ENCODE results near the gene ACADVL. TPM values are rescaled to one million over a fixed set of nuclear protein-coding genes. Genes with fewer than 3 reads are reported as not detected.

The ACADVL gene
- total and polyA plus RNA-seq, 8 donors: 285 to 654 (median 381) TPM

- ATAC-seq (peak; percentile 90), DNase-seq (peak; percentile 99 to 100 (median 99))
- H3K27ac ChIP-seq: peak within 1 kb of the TSS; percentile 99 to 100
- peaks cover 0 to 34% of the 10 kb centered on the region in 2 donors for H3K36me3 ChIP-seq
- intact Hi-C loops (cut with DNase I): no loop called here
- H3K4me3 ChIP-seq: peak within 1 kb of the TSS; percentile 83 to 95
- no peak for TF ChIP-seq CTCF (IDR thresholded peaks at IDR 0.05)
- no peaks in the 10 kb centered on the region for H3K27me3 ChIP-seq
- H3K9me3 ChIP-seq: no peaks in the 10 kb centered on the region
- peaks cover 18 to 47% of the 10 kb centered on the region in 2 donors for H3K4me1 ChIP-seq
Measured at GRCh38 chr17:7251661-7252175, 32.0 kb downstream of the ACADVL start, which contains the start of gene CTDNEP1. CTDNEP1 (minus strand) TSS chr17:7251734; CDS start chr17:7251296, 438 bp downstream.

- no peaks in the 10 kb centered on the region for H3K9me3 ChIP-seq
- peaks cover 18 to 46% of the 10 kb centered on the region in 2 donors for H3K4me1 ChIP-seq
- H3K27ac ChIP-seq: peak within 1 kb of the TSS; percentile 99 to 100
- H3K4me3 ChIP-seq: peak within 1 kb of the TSS; percentile 83 to 95
- ATAC-seq (peak; percentile 81), DNase-seq (peak; percentile 94 to 98 (median 96))
- intact Hi-C loops (cut with DNase I): no loop called here
- no peaks in the 10 kb centered on the region for H3K27me3 ChIP-seq
- H3K36me3 ChIP-seq: peaks cover 0 to 35% of the 10 kb centered on the region in 2 donors
- no peak for TF ChIP-seq CTCF (IDR thresholded peaks at IDR 0.05)
Measured at GRCh38 chr17:7252176-7253043, 32.7 kb downstream of the ACADVL start, which contains the start of gene ELP5. ELP5 (plus strand) TSS chr17:7252215; CDS start chr17:7252551, 336 bp downstream.

- intact Hi-C loops (cut with DNase I): no loop called here
- Histone ChIP-seq H3K4me3 (peak overlapping the region; percentile 83 to 95), H3K27ac (peak overlapping the region; percentile 99 to 100), H3K9me3 (no peaks in the 10 kb centered on the region), H3K36me3 (peaks cover 0 to 42% of the 10 kb centered on the region in 2 donors), H3K4me1 (peaks cover 18 to 39% of the 10 kb centered on the region in 2 donors), H3K27me3 (no peaks in the 10 kb centered on the region)
- no peak for TF ChIP-seq CTCF (IDR thresholded peaks at IDR 0.05)
- DNase-seq: no peak
- no peak for ATAC-seq
Measured at GRCh38 chr17:7253082-7253481, 33.3 kb downstream of the ACADVL start.

- ATAC-seq: no peak
- no peak overlapping the region for H3K27ac ChIP-seq
- no peak overlapping the region for H3K4me3 ChIP-seq
- TF ChIP-seq CTCF (IDR thresholded peaks at IDR 0.05): no peak
- no peak for DNase-seq
- H3K27me3 ChIP-seq: no peaks in the 10 kb centered on the region
- intact Hi-C loops (cut with DNase I): no loop called here
- peaks cover 0 to 56% of the 10 kb centered on the region in 2 donors for H3K36me3 ChIP-seq
- peaks cover 18 to 33% of the 10 kb centered on the region in 2 donors for H3K4me1 ChIP-seq
- no peaks in the 10 kb centered on the region for H3K9me3 ChIP-seq
Measured at GRCh38 chr17:7254511-7254910, 34.8 kb downstream of the ACADVL start.
